ENCODE results near the gene POLDIP3.

- no peak for TF ChIP-seq CTCF (IDR thresholded peaks at IDR 0.05)
- no peak for TF ChIP-seq POLR2A (IDR thresholded peaks at IDR 0.05)
Measured at GRCh38 chr22:42626951-42627625, 12.4 kb upstream of the POLDIP3 start.
